ENCODE data around the gene SRRT. TPM values are rescaled to one million over a fixed set of nuclear protein-coding genes. Genes with fewer than 3 reads are reported as not detected.

SRRT gene
- total and polyA plus RNA-seq, 7 experiments from 2014 or later: 43.6 to 271 (median 255) TPM

GRCh38 chr7:100839361-100839760 is 35.5 kb upstream of the SRRT start:
- ChIA-PET POLR2A (no interaction called here), CTCF (no interaction called here)
- Histone ChIP-seq H3K4me1 (ENCODE audit: control insufficient read depth in 2 of 2, insufficient read depth in 2 of 2, low read length in 2 of 2) (no peaks in the 10 kb centered on the region), H3K4me3 (ENCODE audit: low read length) (no peak overlapping the region), H3K9me3 (ENCODE audit: control insufficient read depth in 2 of 3, low read length in 3 of 3) (no peaks in the 10 kb centered on the region), H3K27ac (ENCODE audit: low read depth, low read length) (no peak overlapping the region), H3K36me3 (ENCODE audit: control insufficient read depth in 2 of 3, insufficient read depth in 3 of 3, low read length in 3 of 3) (no peaks in the 10 kb centered on the region), H3K27me3 (ENCODE audit: control insufficient read depth in 2 of 2, insufficient read depth in 2 of 2, low read length in 2 of 2) (no peaks in the 10 kb centered on the region)
- DNase-seq (no peak), ATAC-seq (no peak)
- Mint-ChIP-seq H3K36me3 (no peaks in the 10 kb centered on the region), H3K27ac (no peak overlapping the region), H3K4me1 (peaks cover 5 to 19% (median 15%) of the 10 kb centered on the region in 7 donors), H3K4me3 (no peak overlapping the region), H3K9me3 (peaks cover 0 to 2% (median 0%) of the 10 kb centered on the region in 11 donors), H3K27me3 (no peaks in the 10 kb centered on the region)
- intact Hi-C loops (cut with micrococcal nuclease): loop anchor here in 1 of 2 donors (5.0 kb wide), 2 partner anchors 413 to 1287 kb away; partner anchors contain the start of gene FAM200A

GRCh38 chr7:100840470-100841100 is 34.3 kb upstream of the SRRT start:
- intact Hi-C loops (cut with micrococcal nuclease): no loop called here
- H3K27me3 ChIP-seq (ENCODE audit: control insufficient read depth in 2 of 2, insufficient read depth in 2 of 2, low read length in 2 of 2): no peaks in the 10 kb centered on the region
- DNase-seq: no peak
- no peaks in the 10 kb centered on the region for H3K4me1 ChIP-seq (ENCODE audit: control insufficient read depth in 2 of 2, insufficient read depth in 2 of 2, low read length in 2 of 2)
- ATAC-seq: no peak
- Mint-ChIP-seq H3K27ac (no peak overlapping the region), H3K4me3 (no peak overlapping the region), H3K27me3 (no peaks in the 10 kb centered on the region), H3K36me3 (no peaks in the 10 kb centered on the region), H3K9me3 (peaks cover 0 to 1% (median 0%) of the 10 kb centered on the region in 11 donors), H3K4me1 (peaks cover 4 to 17% (median 15%) of the 10 kb centered on the region in 7 donors)
- POLR2A ChIA-PET: no interaction called here
- H3K4me3 ChIP-seq (ENCODE audit: low read length): no peak overlapping the region
- H3K36me3 ChIP-seq (ENCODE audit: control insufficient read depth in 2 of 3, insufficient read depth in 3 of 3, low read length in 3 of 3): no peaks in the 10 kb centered on the region
- H3K27ac ChIP-seq (ENCODE audit: low read depth, low read length): no peak overlapping the region
- H3K9me3 ChIP-seq (ENCODE audit: control insufficient read depth in 2 of 3, low read length in 3 of 3): no peaks in the 10 kb centered on the region
- CTCF ChIA-PET: no interaction called here

GRCh38 chr7:100847360-100847759 is 27.5 kb upstream of the SRRT start:
- ATAC-seq: no peak
- Mint-ChIP-seq H3K4me1 (peaks cover 0 to 9% (median 5%) of the 10 kb centered on the region in 7 donors), H3K27ac (no peak overlapping the region), H3K27me3 (no peaks in the 10 kb centered on the region), H3K36me3 (peaks cover 0 to 7% (median 0%) of the 10 kb centered on the region in 5 donors), H3K9me3 (no peaks in the 10 kb centered on the region), H3K4me3 (no peak overlapping the region)
- Histone ChIP-seq H3K4me1 (ENCODE audit: control insufficient read depth in 2 of 2, insufficient read depth in 2 of 2, low read length in 2 of 2) (peaks cover 0 to 6% of the 10 kb centered on the region in 2 donors), H3K27me3 (ENCODE audit: control insufficient read depth in 2 of 2, insufficient read depth in 2 of 2, low read length in 2 of 2) (no peaks in the 10 kb centered on the region), H3K9me3 (ENCODE audit: control insufficient read depth in 2 of 3, low read length in 3 of 3) (no peaks in the 10 kb centered on the region), H3K36me3 (ENCODE audit: control insufficient read depth in 2 of 3, insufficient read depth in 3 of 3, low read length in 3 of 3) (no peaks in the 10 kb centered on the region), H3K4me3 (ENCODE audit: low read length) (no peak overlapping the region), H3K27ac (ENCODE audit: low read depth, low read length) (no peak overlapping the region)
- CTCF ChIA-PET: interaction anchor here (0.6 kb wide), 2 partner anchors 48 to 724 kb away, joined by 3 read pairs; no protein-coding TSS in a partner anchor
- POLR2A ChIA-PET: no interaction called here
- intact Hi-C loops (cut with micrococcal nuclease): no loop called here
- no peak for DNase-seq

GRCh38 chr7:100852048-100852872 is 22.6 kb upstream of the SRRT start, which contains the start of gene SLC12A9:
Gene SLC12A9 (plus strand): TSS chr7:100852713. CDS start chr7:100854198, 1,485 bp downstream.
- ChIA-PET POLR2A (interaction anchor here (0.7 to 3.3 kb wide), 9 partner anchors 10 to 373 kb away, joined by 3 to 22 read pairs (median 3); partner anchors contain the start of genes FBXO24, POP7, SRRT and TRIP6), CTCF (interaction anchor here (0.5 to 4.3 kb wide), 10 partner anchors 10 to 1569 kb away, joined by 3 to 44 read pairs (median 4); partner anchors contain the start of genes POP7, SRRT and UFSP1)
- H3K27ac Mint-ChIP-seq: peak within 1 kb of the TSS; percentile 71 to 97 (median 90)
- H3K4me3 ChIP-seq (ENCODE audit: low read length): peak within 1 kb of the TSS; percentile 73
- peak; percentile 96 for ATAC-seq
- H3K27me3 Mint-ChIP-seq: no peaks in the 10 kb centered on the region
- H3K36me3 ChIP-seq (ENCODE audit: control insufficient read depth in 2 of 3, insufficient read depth in 3 of 3, low read length in 3 of 3): peaks cover 0 to 21% (median 0%) of the 10 kb centered on the region in 3 experiments
- no peaks in the 10 kb centered on the region for H3K27me3 ChIP-seq (ENCODE audit: control insufficient read depth in 2 of 2, insufficient read depth in 2 of 2, low read length in 2 of 2)
- H3K9me3 ChIP-seq (ENCODE audit: control insufficient read depth in 2 of 3, low read length in 3 of 3): no peaks in the 10 kb centered on the region
- DNase-seq: peak; percentile 71 to 90 (median 85)
- H3K4me1 Mint-ChIP-seq: peaks cover 0 to 31% (median 19%) of the 10 kb centered on the region in 7 donors
- no peaks in the 10 kb centered on the region for H3K9me3 Mint-ChIP-seq
- peak within 1 kb of the TSS; percentile 89 to 95 (median 92) for H3K4me3 Mint-ChIP-seq
- peak within 1 kb of the TSS; percentile 76 for H3K27ac ChIP-seq (ENCODE audit: low read depth, low read length)
- peaks cover 8 to 16% of the 10 kb centered on the region in 2 donors for H3K4me1 ChIP-seq (ENCODE audit: control insufficient read depth in 2 of 2, insufficient read depth in 2 of 2, low read length in 2 of 2)
- peaks cover 0 to 11% (median 3%) of the 10 kb centered on the region in 5 donors for H3K36me3 Mint-ChIP-seq
- intact Hi-C loops (cut with micrococcal nuclease): loop anchor here (1.0 to 5.0 kb wide), 18 partner anchors 14 to 423 kb away; partner anchors contain the start of genes SRRT (in 2 of the 2), UFSP1 (in 2 of the 2), FBXO24 (in 1 of the 2) and GIGYF1 (in 1 of the 2)

DNA sequence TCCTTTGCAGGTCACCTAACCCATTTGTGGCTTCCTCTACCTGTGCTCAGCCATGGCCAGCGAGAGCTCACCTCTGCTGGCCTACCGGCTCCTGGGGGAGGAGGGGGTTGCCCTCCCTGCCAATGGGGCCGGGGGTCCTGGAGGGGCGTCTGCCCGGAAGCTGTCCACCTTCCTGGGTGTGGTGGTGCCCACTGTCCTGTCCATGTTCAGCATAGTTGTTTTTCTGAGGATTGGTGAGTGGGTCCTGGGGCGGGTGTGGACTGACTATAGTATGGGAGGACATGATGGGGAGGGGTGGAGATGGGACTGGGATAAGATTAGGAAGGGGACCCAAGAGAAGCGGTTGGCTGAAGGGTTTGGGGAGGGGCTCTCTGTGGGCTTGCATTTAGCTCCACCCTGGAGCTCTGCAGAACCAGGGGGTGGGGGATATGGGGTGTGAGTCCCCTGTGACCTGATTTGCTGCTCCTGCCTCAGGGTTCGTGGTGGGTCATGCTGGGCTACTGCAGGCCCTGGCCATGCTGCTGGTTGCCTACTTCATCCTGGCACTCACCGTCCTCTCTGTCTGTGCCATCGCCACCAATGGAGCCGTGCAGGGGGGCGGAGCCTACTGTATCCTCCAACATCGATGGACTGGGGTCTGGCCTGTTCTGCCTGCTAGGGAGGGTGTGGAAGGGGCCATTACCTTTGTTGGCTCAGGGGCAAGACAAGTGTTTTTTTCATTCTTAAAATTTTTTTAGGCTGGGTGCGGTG is 20.6 kb upstream of the SRRT start:
- Mint-ChIP-seq H3K9me3 (no peaks in the 10 kb centered on the region), H3K4me3 (peak overlapping the region in 9 of 10 donors; percentile 89 to 95 (median 92)), H3K27ac (peak overlapping the region in 3 of 9 donors; percentile 6 to 90 (median 62)), H3K4me1 (peaks cover 0 to 31% (median 19%) of the 10 kb centered on the region in 7 donors), H3K36me3 (peaks cover 0 to 12% (median 6%) of the 10 kb centered on the region in 5 donors), H3K27me3 (no peaks in the 10 kb centered on the region)
- H3K4me3 ChIP-seq (ENCODE audit: low read length): no peak overlapping the region
- H3K27ac ChIP-seq (ENCODE audit: low read depth, low read length): no peak overlapping the region
- H3K27me3 ChIP-seq (ENCODE audit: control insufficient read depth in 2 of 2, insufficient read depth in 2 of 2, low read length in 2 of 2): no peaks in the 10 kb centered on the region
- POLR2A ChIA-PET: interaction anchor here (0.7 to 3.1 kb wide), 6 partner anchors 10 to 425 kb away, joined by 3 to 21 read pairs (median 4); partner anchors contain the start of genes MEPCE, NYAP1, POP7 and SRRT
- ATAC-seq: no peak
- no peak for DNase-seq
- H3K36me3 ChIP-seq (ENCODE audit: control insufficient read depth in 2 of 3, insufficient read depth in 3 of 3, low read length in 3 of 3): peaks cover 0 to 37% (median 0%) of the 10 kb centered on the region in 3 experiments
- peaks cover 8 to 16% of the 10 kb centered on the region in 2 donors for H3K4me1 ChIP-seq (ENCODE audit: control insufficient read depth in 2 of 2, insufficient read depth in 2 of 2, low read length in 2 of 2)
- CTCF ChIA-PET: interaction anchor here (0.6 to 4.3 kb wide), 3 partner anchors 35 to 149 kb away, joined by 3 to 37 read pairs (median 8); partner anchors contain the start of genes POP7 and UFSP1
- H3K9me3 ChIP-seq (ENCODE audit: control insufficient read depth in 2 of 3, low read length in 3 of 3): no peaks in the 10 kb centered on the region
- intact Hi-C loops (cut with micrococcal nuclease): loop anchor here (5.0 kb wide), 2 partner anchors 162 to 377 kb away; partner anchors contain the start of genes GIGYF1 (in 1 of the 2) and TSC22D4 (in 1 of the 2)

Measured in naive thymus-derived CD4-positive, alpha-beta T cell (primary cell).